HG02678 (cell line): ENCODE data around the gene FGD4.
"Not testable (repeated sequence)": the region's sequence is repeated elsewhere in the genome, so short reads cannot be mapped to it uniquely, and the experiment has no call there.

Experiments
- ATAC-seq: cut with Tn5 transposase; IDR thresholded peaks from one replicate; pipeline ENCODE4 v1.9.1; 2021; ENCODE audit warnings: mild to moderate bottlenecking, moderate library complexity; ENCODE audit not compliant: unreplicated experiment

FGD4 gene

DNA sequence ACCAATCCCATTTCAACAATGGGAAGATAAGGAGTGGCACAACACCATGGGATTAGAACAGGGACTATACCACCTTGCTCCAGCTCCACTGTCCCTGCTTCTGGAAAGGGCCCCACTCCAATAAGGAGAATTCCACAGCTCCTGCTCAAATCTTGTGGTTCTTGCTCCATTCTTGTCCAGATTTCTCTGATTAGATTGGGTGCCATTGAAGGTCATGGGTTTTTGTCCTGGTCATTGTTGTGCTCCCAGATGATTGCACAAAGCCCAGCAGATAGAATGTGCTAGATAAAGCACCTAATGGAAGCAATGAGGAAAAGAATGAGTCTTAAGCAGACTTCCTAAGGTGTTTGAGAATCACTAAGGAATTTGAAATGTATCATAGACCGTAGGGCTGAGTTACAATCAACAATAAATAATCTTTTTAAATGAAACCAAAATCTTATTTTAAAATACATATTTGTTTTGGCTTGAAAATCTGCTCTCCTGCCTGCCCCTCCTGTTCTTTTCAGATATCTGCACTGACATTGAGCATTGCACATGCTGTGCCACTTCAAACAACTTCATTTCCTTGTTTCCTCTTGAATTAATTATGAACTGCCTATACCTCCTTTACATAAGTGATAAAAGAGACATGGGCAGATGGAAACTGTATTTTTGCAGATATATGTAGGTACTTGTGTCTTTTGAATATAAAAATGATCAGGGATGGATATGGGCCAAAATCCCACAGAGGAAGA, 115.9 kb downstream of the FGD4 start:
- no peak for ATAC-seq

DNA sequence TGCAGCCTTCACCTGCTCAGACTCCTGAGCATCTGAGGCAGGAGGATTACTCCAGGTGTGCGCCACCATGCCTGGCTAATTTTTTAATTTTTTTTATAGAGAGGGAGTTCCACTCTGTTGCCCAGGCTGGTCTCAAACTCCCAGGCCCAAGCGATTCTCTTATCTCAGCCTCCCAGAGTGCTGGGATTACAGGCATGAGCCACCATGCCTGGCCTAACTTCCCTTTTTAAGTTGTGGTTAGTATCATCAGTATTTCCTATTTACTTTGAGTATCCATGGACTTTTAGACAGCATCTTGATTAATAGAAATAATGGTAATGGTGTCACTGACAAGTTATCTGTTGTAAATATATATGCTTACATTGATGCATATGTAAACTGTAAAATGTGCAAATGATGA, 116.9 kb downstream of the FGD4 start:
- ATAC-seq = no peak

DNA sequence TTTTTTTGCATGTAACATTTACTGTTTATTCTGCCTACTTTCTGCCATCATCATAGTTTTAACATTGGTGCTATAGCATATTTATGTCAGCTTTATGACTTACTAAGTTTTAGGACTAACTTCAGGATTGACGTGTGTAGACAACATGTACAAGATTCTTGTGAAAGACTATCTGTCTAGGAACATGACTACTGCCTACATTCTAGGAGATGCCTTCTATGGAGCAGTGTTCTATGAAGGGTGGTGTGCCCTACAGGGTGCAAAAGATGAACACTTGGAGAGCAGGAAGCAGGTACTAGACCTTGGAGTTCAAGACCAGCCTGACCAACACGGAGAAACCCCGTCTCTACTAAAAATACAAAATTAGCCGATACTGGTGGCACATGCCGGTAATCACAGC, 118.6 kb downstream of the FGD4 start:
- ATAC-seq = no peak

DNA sequence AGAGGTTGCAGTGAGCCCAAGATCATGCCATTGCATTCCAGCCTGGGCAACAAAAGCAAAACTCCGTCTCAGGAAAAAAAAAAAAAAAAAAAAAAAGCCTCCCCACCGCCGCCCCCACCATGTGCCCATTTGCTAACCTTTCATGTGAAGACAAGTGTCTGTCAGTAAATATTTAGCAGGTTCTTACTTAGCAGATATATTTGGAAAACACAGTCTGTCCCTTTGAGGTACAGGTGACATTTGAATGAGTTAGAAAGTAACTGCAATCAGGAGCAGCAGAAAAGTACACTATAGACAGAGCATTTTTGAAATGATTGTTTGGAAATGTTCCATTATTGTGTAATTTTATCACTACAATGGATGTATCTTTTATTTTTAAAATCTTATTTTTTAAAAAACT, 119.7 kb downstream of the FGD4 start:
- ATAC-seq = no peak

DNA sequence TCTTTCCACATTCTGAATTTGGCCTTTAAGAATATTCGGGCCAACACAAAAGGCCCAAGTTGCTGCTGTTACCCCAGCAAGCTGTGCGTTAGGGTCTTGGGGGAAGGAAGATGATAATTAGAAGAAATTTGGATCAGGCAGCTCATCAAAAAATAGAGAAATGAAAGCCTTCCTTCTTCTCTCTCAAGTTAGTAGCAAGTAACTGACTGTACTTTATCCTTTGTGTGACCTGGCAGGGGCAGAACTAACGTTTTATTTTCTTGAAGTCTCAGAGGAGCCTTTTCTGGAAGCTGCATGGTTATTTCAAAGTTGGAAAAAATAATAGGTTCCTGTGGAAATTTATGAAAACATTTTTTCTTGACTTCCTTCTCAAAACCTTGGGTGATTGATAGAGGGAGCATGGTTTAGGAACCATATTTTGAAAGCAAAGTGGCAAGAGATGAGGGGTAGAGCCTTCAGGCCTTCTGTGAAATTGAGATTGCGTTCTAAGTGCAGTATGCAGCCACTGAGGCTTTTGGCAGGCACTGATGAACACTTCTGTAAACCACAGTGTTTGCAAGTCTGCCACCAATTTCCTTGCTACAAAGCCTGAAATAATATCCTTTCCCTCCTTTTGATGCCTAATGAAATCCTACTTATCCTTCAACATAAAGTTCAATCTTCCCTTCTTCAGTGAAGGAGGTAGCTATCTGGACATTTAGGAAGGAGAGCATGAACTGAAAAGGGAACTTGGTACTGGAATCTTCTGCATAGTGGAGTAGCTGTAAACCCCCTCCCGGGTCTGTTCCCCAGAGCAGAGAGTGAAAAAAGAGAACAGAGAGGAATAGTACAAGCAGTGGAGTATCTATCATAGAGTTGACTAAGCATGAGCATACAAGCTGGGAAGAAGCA, 123.2 kb downstream of the FGD4 start:
- ATAC-seq = peak; percentile 68

DNA sequence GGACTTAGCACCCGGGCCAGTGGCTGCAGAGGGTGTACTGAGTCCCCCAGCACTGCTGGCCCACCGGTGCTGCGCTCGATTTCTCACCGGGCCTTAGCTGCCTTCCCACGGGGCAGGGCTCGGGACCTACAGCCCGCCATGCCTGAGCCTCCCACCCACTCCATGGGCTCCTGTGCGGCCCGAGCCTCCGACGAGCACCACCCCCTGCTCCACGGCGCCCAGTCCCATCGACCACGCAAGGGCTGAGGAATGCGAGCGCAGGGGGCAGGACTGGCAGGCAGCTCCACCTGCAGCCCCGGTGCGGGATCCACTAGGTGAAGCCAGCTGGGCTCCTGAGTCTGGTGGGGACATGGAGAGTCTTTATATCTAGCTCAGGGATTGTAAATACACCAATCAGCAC, 126.4 kb downstream of the FGD4 start:
- ATAC-seq = not testable (repeated sequence)

DNA sequence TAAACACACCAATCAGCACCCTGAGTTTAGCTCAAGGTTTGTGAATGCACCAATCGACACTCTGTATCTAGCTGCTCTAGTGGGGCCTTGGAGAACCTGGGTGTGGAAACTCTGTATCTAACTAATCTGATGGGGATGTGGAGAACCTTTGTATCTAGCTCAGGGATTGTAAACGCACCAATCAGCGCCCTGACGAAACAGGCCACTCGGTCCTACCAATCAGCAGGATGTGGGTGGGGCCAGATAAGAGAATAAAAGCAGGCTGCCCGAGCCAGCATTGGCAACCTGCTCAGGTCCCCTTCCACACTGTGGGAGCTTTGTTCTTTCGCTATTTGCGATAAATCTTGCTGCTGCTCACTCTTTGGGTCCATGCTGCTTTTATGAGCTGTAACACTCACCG, 127.0 kb downstream of the FGD4 start:
- ATAC-seq = not testable (repeated sequence)

DNA sequence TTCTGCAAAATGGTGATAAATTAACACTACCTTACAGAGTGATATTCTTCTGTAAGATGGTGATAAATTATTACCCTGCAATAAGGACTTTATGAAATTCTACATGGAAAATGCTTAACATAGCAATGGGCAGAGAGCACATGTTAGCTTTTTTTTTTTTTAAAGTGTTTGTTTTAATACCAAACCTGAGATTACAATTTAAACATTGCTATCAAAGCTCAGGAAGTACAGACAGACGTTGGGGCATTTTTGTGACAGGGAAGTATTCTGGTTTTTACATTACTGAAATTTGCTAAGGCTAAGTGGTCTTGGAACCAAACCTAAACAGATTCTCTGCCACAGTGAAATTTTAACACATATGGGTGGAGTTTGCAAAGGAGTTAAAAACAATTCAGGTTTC, 133.1 kb downstream of the FGD4 start:
- no peak for ATAC-seq

DNA sequence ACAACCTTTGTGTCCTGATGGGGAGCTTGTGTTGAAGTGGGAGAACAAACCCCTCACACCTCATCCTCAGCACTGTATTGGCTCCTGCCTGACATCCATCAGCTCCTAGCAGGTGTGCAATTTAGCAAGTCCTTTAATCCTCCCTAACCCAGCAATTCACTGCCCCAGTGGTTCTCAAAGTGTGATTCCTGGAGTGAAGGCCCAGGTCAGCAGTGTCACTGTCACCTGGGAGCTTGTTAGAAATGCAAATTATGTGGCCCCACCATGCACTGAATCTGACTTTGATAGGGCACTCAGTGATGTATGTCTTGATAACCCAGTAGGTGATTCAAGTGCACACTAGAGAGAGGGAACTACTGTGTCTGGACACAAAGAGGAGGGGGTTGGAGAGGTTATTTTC, 133.6 kb downstream of the FGD4 start:
- ATAC-seq = no peak

DNA sequence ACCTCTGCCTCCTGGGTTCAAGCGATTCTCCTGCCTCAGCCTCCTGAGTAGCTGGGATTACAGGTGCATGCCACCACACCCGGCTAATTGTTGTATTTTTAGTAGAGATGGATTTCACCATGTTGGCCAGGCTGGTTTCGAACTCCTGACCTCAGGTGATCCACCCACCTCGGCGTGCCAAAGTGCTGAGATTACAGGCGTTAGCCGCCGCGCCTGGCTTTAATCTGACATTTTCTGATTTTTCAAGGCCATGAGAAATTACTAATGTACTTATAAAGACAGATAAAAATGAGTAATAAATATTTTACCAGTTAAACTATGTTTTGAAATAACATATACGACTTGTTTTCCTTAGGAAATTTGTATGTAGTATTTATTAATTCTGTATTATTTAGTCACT, 134.1 kb downstream of the FGD4 start:
- ATAC-seq = not testable (repeated sequence)

DNA sequence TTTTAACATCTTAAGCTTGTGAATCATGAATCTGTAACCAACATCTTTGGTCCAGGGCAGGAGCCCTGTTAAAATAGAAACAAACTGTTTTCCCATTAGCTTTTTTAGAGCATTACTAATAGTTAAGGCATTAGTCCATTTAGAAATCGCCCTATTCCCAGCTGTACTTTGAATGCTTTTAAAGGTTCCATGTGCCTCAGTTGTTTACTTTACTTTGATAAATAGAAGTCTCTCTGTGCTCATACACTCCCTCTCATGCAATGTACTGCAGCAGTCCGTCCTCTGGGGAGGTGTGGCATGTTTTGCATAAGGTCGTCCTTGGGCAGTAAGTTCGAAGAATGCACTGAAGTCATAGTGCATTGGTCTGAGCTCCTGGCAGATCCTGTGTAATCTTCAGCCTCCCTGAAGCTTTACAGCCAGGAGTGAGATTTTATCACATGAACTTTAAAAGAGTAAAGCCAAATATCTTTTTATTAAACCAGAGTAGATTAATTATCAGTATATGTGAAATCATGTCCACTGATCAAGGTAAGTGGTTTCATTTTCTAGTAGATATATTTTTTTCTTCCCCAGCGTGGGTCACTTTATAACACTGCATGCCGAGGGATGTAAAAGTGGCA, 134.7 kb downstream of the FGD4 start:
- peak; percentile 72 for ATAC-seq

DNA sequence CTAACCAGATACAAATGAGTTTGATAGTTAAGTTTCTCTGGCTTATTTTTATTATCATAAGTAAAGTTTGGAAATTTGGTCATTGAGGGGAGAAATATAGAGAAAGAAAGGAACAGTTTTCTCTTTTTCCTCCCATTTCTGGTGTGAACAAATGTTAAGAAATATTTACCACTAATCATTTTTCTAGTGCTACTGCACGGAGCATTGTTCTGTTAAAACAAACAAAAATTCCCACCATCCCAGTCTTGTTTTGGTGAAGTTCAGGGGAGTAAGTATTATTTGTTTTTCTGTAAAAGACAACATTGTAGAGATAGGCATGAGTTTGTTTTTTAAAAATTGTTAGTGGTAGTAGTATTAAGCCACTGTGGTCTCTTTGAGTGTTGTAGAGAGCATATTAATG, 135.3 kb downstream of the FGD4 start:
- no peak for ATAC-seq

DNA sequence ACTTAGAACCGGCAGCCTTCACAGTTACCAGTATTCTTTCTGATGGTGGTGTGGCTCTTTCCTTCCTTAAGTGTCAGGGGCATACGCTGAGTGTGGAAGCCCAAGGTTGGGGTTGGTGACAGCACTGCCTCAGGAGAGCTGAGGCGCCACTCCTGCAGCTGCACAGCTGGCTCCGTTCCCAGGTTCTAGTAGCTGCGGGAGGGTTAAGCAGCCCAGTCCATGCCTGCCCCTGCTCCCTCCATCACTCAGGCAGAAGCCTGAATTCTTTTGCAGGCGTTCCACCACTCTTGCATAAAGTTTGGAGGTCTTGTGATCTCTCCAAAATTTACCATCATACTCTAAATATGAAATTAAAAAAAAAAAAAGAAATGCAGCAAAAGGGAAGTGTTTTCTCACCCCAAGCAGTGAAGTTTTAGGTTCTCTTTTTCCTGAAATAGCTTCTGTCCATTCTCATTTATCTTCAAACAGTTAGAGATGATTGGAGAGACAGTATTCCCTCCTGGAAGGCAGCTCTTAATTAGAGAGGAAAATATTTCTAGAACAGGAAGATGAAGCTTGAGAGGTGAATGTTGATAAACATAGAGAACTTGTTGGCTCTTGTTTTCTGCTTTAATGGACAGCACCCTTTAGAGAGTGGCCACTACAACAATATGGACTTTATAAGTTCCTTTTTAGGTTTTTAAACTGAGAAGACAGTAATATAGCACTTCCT, 136.1 kb downstream of the FGD4 start:
- no peak for ATAC-seq

DNA sequence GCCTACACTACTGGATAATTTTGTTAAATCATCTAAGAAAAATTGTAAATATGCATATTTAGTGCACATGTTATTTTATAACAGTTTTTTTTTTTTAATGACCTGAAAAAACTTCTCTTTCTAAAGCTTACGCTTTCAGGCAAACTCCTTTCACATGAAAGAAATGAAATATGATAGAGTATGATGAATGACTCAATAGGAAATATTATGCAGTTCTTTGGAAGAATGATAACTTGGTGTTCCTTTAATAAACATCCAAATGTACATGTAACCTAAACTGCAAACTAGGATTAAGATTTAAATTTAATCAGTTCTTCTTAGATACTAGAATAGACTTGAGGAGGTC, 136.6 kb downstream of the FGD4 start:
- ATAC-seq = no peak

DNA sequence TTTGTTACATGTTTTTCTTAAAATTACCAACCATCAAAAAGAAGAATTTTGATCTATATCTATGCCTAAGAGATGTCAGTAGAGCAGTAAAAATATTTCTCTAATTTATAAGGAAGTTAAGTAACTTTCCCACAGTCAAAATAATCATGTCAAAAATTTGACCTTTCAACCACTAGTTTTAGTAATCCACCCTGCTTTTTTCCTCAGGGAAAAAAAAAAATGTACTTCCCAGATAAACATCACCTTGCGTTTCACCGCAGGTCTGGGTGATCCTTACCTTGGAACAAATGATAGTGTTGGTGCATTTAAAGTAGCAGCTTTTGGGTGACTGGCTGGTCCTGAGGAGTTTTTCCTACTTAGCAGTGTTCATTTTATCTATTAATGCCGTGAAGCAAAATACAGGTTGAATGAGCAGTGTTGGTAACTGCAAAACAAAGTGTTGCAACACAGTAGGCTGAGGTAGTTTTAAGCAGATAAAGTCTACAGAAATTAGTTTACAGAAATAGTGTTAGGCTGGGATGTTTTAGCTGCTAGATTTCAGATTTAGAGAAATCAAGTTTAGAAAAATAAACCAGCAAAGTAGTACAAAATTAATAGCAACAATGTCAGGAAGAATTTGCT, 142.5 kb downstream of the FGD4 start:
- no peak for ATAC-seq

DNA sequence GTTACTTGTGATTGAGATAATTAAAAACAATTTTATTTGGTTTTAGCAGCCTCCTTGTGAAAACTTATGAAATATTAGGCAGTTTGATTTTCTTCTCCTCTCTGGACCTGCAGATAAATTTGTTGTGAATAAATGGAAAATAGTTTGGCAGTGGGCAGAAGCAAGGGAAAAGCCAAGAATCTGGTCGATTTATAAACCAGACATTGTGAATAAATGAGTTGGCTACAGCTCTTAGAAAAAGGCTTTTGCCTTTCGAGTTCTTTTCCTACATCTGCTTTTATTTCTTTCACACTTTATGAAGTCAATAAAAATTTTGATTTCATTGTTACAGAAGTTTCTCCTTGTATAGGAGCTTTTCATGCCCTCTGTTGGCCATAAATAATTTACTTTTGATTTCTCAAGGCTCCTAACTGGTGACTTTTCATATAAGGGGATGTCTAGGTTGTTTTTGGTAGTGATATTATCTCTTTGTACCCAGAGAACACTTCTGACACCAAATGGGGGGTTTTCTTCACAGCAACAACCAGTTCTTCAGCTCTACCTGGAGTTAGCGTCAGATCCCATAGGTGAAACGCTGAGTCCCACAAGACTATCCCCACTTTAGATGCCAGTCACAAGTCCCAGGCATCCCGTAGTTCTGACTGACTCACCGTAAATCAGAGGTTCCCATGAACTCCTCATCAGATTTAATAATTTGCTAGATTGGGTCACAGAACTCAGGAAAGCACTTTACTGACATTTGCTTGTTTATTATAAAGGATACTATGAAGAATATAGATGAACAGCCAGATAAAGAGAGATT, 143.3 kb downstream of the FGD4 start:
- ATAC-seq = no peak

DNA sequence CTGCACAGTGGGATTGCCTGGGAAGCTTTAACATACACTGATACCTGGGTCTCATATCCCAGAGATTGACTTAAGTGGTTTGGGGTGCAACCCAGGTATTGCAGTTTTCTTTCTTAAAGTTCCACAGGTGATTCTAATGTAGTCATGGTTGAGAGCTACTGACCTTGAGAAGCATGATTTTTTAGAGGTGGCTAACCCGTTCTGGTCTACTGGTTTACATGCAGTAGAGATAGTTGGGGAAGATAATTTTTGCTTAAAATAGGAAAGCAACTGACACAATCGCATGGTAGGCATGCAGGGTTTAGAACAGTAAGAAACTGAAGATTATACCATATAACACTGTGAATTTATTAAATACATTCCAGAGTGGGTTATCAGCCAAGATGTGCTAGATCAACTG, 145.5 kb downstream of the FGD4 start:
- ATAC-seq = no peak

DNA sequence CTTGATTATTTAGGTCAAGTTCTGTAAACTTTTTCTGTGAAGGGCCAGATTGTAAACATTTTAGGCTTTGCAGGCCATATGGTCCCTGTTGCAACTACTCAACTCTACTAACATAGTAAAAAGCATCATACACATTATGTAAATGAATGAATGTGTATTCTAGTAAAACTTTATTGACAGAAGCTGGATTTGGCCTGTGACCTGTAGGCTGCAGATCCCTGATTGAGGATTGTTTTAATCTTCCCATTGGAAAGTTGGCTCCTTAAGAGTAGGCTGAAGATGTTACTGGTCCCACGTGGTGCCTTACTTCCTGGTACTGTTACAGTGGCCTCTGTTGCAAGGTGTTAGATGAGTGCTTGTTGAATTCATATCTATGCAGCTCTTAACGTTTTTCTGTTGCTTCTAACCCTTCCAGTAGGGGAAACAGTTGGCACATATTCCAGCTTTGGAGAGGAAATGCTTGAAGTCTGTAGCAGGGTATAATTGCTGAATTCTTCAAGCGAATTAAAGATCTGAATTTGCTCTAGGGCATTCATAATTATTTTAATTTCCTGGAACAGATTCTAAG, 146.1 kb downstream of the FGD4 start:
- no peak for ATAC-seq

DNA sequence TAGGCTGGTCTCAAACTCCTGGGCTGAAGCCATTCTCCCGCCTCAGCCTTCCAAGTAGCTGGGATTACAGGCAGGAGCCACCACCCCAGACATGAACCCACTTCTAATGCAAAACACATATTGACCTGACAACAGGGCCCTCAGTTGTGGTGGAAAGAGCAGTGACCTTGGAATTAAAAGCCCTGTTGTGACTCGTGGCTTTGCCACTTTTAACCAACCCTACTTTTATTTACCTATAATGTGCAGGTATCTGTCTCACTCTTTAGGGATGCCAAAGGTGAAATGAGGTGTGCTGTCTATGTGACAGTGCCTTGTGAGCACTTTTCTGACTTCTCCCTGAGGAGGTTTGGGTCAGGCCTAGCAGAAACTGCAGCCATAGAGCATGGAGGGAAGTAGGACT, 146.9 kb downstream of the FGD4 start:
- ATAC-seq = no peak
